ENCODE data around the gene FANCI. TPM values are rescaled to one million over a fixed set of nuclear protein-coding genes. Genes with fewer than 3 reads are reported as not detected.

Gene FANCI
- total and polyA plus RNA-seq, 8 donors: 19.8 to 56.3 (median 34.2) TPM

DNA sequence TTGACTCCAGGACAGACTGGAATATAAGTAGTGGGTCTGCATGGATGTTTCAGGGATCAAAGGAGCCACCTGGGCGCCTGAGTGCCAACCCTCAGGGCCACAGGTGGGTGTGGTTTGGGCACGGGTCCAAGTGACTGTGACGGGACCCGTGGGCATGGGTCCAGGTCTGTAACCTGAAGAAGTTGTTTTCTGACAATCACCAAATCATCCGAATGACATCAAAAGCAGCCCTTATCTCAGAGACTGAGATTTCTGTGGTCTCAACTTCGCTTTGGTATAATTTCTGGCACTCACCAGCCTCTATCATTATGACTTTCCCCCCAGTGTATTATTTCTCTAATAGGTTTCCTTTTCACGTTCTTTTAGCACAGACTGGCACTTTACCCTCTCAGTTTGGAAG is 46.8 kb upstream of the FANCI start:
- Histone ChIP-seq H3K27me3 (no peaks in the 10 kb centered on the region), H3K4me3 (no peak overlapping the region), H3K9me3 (no peaks in the 10 kb centered on the region), H3K27ac (peak overlapping the region; percentile 14 to 28), H3K4me1 (no peaks in the 10 kb centered on the region), H3K36me3 (peaks cover 4 to 94% of the 10 kb centered on the region in 2 donors)
- DNase-seq (peak in 1 of 4 donors; percentile 24), ATAC-seq (peak; percentile 7)
- intact Hi-C loops (cut with DNase I): no loop called here
- TF ChIP-seq, protein P1, sequence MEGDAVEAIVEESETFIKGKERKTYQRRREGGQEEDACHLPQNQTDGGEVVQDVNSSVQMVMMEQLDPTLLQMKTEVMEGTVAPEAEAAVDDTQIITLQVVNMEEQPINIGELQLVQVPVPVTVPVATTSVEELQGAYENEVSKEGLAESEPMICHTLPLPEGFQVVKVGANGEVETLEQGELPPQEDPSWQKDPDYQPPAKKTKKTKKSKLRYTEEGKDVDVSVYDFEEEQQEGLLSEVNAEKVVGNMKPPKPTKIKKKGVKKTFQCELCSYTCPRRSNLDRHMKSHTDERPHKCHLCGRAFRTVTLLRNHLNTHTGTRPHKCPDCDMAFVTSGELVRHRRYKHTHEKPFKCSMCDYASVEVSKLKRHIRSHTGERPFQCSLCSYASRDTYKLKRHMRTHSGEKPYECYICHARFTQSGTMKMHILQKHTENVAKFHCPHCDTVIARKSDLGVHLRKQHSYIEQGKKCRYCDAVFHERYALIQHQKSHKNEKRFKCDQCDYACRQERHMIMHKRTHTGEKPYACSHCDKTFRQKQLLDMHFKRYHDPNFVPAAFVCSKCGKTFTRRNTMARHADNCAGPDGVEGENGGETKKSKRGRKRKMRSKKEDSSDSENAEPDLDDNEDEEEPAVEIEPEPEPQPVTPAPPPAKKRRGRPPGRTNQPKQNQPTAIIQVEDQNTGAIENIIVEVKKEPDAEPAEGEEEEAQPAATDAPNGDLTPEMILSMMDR (IDR thresholded peaks at IDR 0.05): no peak

DNA sequence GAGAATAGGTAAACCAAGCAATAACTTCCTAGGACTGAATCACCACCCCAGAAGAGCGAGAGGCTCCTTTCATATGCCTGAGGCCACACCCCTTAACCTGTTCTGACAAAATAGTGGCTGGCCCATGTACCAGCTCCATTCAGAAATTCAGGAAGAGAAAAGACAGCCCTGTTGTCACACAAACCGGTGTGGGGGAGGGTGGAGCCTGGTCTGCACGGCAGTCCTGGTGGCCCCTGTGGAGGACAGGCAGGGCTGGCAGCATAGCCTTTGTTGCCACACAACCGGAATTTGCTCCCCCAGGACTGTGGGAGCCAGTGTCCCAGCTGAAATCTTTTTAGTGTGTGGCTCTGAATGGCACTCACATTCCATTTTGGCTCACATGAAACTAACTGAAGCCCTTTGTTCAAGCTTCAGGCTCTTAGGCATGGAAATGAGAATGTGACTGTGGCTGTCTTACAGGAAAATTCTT is 46.2 kb upstream of the FANCI start:
- Histone ChIP-seq H3K9me3 (no peaks in the 10 kb centered on the region), H3K27ac (peak overlapping the region; percentile 14 to 28), H3K4me3 (no peak overlapping the region), H3K36me3 (peaks cover 4 to 89% of the 10 kb centered on the region in 2 donors), H3K27me3 (no peaks in the 10 kb centered on the region), H3K4me1 (no peaks in the 10 kb centered on the region)
- TF ChIP-seq, protein P1 (IDR thresholded peaks at IDR 0.05): no peak
- DNase-seq (peak in 2 of 4 donors; percentile 48 to 54), ATAC-seq (peak; percentile 90)
- intact Hi-C loops (cut with DNase I): no loop called here

GRCh38 chr15:89198196-89198595 is 45.6 kb upstream of the FANCI start:
- Histone ChIP-seq H3K36me3 (peaks cover 4 to 82% of the 10 kb centered on the region in 2 donors), H3K4me3 (no peak overlapping the region), H3K27me3 (no peaks in the 10 kb centered on the region), H3K27ac (no peak overlapping the region), H3K4me1 (no peaks in the 10 kb centered on the region), H3K9me3 (no peaks in the 10 kb centered on the region)
- intact Hi-C loops (cut with DNase I): no loop called here
- DNase-seq: no peak
- TF ChIP-seq, protein P1 (IDR thresholded peaks at IDR 0.05): no peak
- no peak for ATAC-seq

GRCh38 chr15:89198934-89199333 is 44.8 kb upstream of the FANCI start:
- intact Hi-C loops (cut with DNase I): no loop called here
- Histone ChIP-seq H3K9me3 (no peaks in the 10 kb centered on the region), H3K27ac (no peak overlapping the region), H3K27me3 (no peaks in the 10 kb centered on the region), H3K4me3 (no peak overlapping the region), H3K36me3 (peaks cover 0 to 75% of the 10 kb centered on the region in 2 donors), H3K4me1 (no peaks in the 10 kb centered on the region)
- DNase-seq: no peak
- no peak for ATAC-seq
- TF ChIP-seq, protein P1 (IDR thresholded peaks at IDR 0.05): no peak

DNA sequence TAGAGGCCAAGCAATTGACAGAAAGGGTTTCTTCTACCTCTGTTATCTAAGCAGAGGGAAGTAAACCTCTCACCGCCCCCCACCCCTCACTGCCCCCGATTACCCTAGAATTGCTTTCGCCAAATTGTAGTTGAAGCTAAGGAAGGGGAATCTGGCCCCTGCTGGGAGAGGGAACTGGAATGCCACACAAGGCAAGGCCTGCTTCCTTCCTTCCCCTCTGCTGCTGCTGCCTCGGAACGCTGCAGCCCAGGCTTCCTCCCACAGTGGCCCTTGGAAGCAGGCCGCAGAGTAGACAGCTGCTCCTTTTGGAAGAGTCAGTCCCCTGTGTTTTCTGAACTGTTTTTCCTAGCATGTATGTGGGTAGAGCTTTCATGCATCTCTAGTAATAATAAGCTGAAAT is 44.0 kb upstream of the FANCI start:
- TF ChIP-seq, protein P1 (IDR thresholded peaks at IDR 0.05): no peak

More for the DNA sequence above, 44.0 kb upstream of the FANCI start:
- ATAC-seq (no peak), DNase-seq (no peak)
- Histone ChIP-seq H3K4me3 (no peak overlapping the region), H3K4me1 (no peaks in the 10 kb centered on the region), H3K36me3 (peaks cover 0 to 67% of the 10 kb centered on the region in 2 donors), H3K9me3 (no peaks in the 10 kb centered on the region), H3K27me3 (no peaks in the 10 kb centered on the region), H3K27ac (no peak overlapping the region)
- intact Hi-C loops (cut with DNase I): loop anchor here in 1 of 2 donors (10.0 kb wide), 1 partner anchor 105 kb away; no protein-coding TSS in a partner anchor

All from left lung (tissue), 10 donors.